ENCODE results near the gene OGFRL1. TPM values are rescaled to one million over a fixed set of nuclear protein-coding genes. Genes with fewer than 3 reads are reported as not detected.

Gene OGFRL1
- 10 to 100 TPM; 49.3 to 72.2 (median 60.8) TPM for total RNA-seq

- no peak for TF ChIP-seq CTCF (IDR thresholded peaks at IDR 0.05; ENCODE audit: low read depth)
Observed at GRCh38 chr6:71288228-71289038, at the start of gene OGFRL1. OGFRL1 (plus strand) TSS chr6:71288811; CDS start chr6:71288937, 126 bp downstream.

GRCh38 chr6:71239694-71240093, 48.9 kb upstream of the OGFRL1 start:
- TF ChIP-seq CTCF (IDR thresholded peaks at IDR 0.05; ENCODE audit: low read depth) = no peak

- TF ChIP-seq CTCF (IDR thresholded peaks at IDR 0.05; ENCODE audit: low read depth) = no peak
Observed at GRCh38 chr6:71245265-71246049, 43.2 kb upstream of the OGFRL1 start.

- no peak for TF ChIP-seq CTCF (IDR thresholded peaks at IDR 0.05; ENCODE audit: low read depth)
Observed at GRCh38 chr6:71246596-71246995, 42.0 kb upstream of the OGFRL1 start.

- no peak for TF ChIP-seq CTCF (IDR thresholded peaks at IDR 0.05; ENCODE audit: low read depth)
Observed at GRCh38 chr6:71248306-71248765, 40.3 kb upstream of the OGFRL1 start.

GRCh38 chr6:71248878-71249544, 39.6 kb upstream of the OGFRL1 start:
- no peak for TF ChIP-seq CTCF (IDR thresholded peaks at IDR 0.05; ENCODE audit: low read depth)
